NCI-H345 treated with DMSO at 0.1 percent for 48 hours (cell line): Measurements from ENCODE around the gene RNASET2.
"Not testable (repeated sequence)": the region's sequence is repeated elsewhere in the genome, so short reads cannot be mapped to it uniquely, and the experiment has no call there.

Experiments used
- DNase-seq: peaks from one replicate; lab custom pipeline; 2025; ENCODE audit not compliant: unreplicated experiment; lab: John Stamatoyannopoulos, UW

Gene RNASET2

DNA sequence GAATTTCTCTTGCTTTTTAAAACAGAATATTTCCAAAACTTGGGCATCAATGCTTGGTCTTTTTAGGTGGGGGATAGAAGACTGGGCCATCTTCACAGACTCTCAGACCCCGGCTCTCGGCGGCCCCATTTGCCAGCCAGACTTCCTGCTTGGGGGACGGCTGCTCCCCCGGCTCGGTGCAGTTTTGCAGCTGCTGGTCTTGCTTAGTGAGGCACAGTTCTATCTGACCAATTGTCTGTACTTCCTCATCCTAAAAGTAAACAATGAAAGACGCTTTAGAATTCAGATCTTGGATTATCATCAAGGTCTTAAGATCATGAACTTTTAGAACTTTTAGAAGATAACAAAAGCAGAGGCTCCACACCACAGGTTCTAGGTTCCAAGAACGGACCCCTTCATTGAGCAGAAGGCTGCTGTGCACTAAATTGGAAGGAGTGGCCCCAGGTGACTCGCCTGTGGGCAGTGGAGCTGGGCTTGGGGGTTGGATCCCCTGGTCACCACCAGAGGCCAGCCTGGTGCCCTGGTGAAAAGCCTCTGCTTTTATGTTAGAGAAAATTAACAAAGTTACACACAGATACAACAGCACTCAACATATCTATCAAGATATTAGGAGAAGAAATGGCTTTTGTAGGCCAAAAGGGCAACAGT lies 26.7 kb downstream of the RNASET2 start:
- DNase-seq, result no peak

DNA sequence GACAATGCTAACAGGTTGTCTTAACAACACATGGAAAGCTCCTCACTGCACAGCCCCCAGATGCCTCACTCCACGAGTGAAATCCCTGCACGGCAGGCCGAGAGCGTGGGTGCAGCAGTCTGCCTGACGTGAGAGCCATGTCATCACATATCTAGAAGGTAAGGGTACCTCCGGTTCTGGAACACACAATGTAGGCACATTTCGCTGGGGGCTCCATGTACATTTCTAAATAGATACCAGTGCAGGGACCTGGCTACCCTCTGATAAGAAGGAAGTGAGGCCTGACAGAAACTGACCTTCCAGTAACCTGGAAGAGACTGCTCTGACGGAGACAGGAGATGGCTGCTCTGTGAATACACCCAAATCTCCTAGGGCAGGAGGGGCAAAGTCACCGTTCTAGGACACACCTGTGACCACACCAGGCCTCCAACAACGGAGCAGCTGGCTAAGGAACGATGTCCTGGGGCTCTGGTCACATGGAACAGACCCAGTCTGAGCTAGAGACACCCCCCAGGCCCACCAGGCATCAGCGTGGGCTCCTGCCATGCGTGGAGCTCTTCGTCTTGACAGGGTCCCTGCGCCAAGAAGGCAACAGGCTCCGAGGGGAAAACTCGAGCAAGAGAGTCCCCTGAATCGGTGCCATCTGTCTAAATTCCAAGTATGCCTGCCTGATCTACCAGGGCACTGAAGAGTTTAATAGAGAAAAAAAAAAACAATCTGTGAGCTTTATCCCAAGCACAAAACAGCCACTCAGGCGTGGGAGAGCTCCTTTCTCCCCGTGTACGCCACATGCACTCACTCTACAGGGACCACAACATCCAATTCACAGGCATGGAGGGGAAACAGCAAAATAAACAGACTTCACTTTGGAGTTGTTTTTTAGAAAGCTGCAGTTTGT lies 27.5 kb downstream of the RNASET2 start:
- no peak for DNase-seq

- DNase-seq, result no peak
These were observed 28.3 kb downstream of the RNASET2 start for GRCh38 chr6:166927935-166928643.

- DNase-seq, result no peak
These were observed 29.0 kb downstream of the RNASET2 start for GRCh38 chr6:166927240-166927934.

DNA sequence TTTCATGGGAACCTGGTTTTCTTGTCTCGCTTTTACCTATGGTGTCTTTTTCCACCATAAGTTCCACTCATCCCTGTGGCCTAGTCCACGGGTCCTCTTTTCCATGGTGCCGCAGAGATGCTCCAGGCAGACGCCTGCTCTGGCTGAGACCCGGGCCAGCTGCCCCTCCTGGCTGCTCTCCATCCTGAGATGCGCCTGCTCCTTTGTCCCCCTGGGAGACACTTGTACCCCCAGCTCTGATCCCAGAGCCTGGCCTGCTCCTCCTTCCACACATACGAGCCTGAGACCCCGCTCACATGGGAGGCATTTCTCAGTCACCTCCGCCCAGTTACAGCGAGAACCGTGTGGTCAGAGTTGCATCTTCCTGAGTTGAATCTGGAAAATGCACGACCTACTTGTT lies 29.6 kb downstream of the RNASET2 start:
- no peak for DNase-seq

DNA sequence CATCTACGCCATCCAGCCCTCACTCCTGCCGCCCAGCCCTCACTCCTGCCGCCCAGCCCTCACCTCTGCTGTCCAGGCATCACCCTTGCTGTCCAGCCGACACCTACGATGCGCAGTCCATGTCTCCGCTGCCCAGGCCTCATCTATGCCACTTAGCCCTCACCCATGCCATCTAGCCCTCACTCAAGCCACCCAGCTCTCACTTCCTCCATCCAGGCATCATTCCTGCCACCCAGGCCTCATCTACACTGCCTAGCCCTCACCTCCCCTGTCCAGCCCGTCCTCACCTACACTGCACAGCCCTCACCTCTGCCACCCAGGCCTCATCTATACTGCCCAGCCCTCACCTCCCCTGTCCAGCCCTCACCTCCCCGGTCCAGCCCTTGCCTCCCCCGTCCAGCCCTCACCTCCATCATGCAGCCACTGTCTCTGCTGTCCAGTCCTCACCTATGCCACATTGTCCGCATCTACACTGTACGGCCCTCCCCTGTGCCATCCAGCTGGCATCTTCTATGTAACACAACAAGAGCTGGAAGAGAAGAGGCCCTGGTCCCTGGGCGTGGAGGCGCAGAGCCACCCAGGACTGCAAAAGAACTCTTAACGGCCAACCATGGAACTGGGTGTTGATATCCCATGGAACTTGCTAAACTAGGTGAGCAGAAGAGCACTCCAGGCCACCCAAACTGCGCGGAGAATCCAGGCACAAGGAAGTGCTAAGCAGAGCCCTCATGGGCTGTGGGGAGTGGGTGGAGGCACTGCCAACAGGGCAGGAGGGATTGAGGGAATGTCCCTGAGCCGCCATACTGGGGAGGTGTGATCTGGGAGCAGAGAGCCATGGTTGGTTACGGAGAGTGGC lies 31.0 kb downstream of the RNASET2 start:
- no peak for DNase-seq

- no peak for DNase-seq
These were observed 31.8 kb downstream of the RNASET2 start for GRCh38 chr6:166924531-166924930.

DNA sequence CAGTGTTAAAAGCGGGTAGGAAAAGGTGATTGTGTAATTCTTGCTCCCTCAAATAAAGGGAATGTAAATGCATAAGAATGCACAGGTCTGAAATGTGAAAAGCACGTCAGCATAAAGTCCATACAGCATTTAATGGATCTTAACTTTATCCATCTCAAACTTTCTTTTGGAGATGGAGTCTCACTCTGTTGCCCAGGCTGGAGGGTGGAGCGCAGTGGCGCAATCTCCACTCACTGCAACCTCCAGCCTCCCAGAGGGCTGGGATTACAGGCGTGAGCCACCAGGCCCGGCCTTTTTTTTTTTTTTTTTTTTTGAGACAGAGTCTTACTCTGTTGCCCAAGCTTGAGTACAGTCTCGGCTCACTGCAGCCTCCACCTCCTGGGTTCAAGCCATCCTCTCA lies 33.4 kb downstream of the RNASET2 start:
- DNase-seq, result no peak

DNA sequence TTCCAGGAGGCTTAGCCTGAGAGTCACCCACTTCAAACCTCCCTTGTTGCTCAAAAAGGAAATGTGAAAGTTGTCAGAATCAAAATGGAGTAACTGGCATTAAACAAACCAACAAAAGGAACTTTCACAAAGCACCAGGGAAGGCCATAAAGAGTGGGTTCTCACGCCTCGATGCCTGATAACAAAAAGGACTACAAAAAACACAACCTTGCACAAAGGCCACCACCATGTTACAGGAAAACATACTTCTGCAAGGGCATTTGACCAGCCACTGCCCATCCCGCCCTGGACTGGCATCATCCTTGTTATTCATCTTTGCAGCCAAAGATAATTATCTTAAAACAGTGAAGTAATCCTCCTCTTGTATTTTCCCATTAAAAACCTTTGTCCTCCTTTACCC lies 34.8 kb downstream of the RNASET2 start:
- no peak for DNase-seq

DNA sequence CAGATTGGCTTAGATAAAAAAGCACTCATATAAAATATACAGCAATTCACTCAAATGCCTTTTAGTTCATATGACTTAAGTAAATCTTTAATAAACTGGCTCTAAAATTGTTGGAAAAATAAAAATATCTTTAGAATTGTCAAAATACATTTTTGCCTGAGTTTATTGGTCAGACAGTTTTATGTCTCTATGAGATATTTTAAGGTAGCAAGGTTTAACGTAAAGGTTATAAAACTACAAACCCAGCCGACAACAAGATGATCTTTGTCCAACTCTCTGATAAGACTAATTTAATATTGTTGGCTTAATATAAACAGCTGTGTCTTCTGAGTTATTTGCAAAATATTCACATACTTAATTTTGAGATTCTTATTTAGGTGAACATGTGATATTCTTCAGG lies 39.5 kb downstream of the RNASET2 start:
- DNase-seq, result no peak

GRCh38 chr6:166915484-166915883 lies 40.9 kb downstream of the RNASET2 start:
- DNase-seq, result not testable (repeated sequence)

DNA sequence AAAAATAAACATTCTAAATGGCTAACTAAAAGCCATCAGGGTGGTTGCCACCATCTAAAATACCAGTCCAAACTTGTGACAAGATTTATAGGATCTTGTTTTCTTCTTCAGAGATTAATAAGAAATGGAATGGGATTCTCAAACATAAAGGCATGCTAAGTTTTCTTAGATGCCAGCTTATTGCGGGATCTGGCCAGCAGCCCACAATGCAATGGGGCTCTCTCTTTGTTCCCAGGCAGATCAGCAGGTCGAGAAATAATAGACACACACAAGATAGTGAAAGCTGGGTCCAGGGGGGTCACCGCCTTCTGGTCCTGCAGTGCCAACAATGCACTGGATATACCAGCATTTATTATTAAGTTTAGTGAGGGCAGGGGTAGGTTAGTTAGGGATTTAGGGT lies 41.4 kb downstream of the RNASET2 start:
- not testable (repeated sequence) for DNase-seq

DNA sequence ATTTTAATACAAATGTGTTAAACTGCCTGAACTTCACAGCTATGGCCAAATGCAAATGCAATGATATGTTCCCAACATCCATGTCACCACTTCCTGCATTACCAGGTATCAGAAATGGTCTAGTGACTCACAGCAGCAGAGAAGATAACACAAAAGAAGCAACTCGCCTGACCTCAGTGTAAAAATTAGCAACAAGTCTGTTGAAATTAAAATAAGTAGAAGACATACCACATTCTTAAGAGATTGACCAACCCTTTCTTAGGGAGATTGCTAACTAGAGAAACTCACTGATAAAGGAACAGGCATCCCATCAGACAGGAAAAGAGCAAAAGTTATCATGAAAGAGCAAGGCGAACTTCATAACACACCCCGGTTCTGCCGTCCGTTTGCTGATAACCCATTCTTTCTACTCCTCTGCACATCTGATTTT lies 45.1 kb downstream of the RNASET2 start:
- no peak for DNase-seq

GRCh38 chr6:166910601-166911000 lies 45.7 kb downstream of the RNASET2 start:
- no peak for DNase-seq

GRCh38 chr6:166908811-166909210 lies 47.5 kb downstream of the RNASET2 start:
- no peak for DNase-seq

DNA sequence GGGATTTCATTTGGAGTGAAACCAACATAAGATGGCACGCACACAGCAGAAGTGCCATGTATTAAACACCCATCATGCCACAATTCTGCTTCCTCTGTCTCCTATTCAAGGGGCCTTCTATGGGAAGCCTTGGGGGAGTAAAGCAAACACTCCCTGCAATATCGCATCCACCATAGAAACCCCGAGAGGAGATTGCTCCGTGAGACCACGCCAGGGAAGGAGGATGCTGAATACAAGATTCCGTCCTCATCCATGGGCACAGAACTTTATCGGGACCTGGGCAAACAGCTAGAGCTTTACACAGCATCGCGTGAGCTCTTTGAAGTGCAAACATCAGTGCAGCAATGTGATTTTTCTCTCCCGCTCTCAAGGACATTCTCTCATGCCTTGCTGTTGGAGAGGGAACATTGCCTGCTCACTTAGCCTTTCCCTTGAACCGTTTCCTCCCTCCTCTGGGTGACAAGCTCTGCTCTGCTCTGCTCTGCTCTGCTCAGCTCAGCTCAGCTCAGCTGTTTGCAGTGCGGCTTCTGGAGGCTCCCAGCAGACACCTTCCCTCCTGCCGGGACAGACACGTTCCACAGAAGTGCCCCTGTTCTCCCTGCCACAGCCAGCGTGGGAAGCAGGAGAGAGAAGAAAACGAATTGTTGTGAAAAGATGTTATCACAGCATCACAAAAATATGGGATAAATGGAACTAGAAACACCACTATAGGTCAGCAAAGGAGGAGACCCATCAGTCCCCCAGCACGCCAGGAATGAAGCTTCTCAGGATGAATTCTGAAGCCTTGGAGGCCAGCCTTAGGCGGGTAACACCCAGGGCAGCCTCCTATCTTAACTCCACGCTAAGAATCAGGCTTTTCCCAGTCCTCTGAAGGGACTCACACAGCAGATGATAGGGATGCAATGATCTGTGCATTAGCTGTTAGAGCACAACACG lies 48.2 kb downstream of the RNASET2 start:
- no peak for DNase-seq

DNA sequence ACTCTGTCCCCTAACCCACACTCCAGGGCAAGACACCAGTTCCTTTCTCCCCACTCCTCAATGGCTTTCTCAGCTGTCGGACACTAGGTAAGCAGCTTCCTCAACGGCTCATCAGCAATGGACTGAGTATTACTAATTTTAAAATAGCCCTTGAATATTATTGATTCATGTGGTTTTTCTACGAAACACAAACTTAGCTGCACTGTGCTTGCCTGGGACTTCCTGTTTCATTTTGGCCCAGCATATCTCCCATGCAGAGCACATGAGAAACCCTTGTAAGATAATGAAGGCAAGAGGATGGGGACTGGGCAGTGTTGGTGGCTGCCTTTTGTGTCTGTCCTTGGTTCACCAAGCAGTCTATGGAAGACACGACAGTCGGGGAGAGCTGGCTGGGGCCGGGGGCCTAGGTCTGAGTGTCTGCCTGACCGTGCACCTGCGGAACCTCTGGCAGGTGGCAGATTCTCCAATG lies 48.9 kb downstream of the RNASET2 start:
- no peak for DNase-seq

DNA sequence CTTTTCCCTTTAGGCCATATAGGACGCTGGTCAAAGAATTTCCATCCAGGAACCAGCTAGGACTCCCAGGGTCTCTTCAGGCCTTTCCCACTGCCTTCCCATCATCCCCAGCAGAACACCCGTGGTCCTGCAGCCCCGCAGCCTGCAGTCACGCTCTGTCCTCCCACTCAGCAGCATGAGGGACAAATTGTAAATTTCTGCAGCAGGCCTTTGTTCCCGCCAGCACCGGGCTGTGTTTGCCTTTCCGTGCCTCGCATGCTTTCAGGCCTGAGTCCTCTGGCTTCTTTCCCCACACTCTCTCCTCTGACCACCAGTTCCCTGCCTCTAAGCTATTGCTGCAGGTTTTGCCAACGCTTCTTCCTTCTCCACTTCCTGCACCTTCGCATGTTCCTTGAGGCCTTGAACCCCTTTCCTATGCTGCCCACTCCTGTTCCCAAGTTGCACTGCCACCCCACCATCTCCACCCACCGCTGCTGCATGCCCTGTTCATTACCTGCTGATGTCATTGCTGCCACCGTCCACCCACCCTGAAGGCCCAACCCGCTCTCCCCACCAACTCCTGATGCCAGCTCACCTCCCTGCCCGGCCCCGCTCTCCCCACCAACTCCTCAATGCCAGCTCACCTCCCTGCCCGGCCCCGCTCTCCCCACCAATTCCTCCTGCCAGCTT lies 49.8 kb downstream of the RNASET2 start:
- DNase-seq, result no peak
